CD4-positive, alpha-beta memory T cell (primary cell): Measurements from ENCODE around the gene STK11. TPM values are rescaled to one million over a fixed set of nuclear protein-coding genes. Genes with fewer than 3 reads are reported as not detected.

Experiments used
- CTCF ChIA-PET: fragments of 350-600 bp; sonication (Branson Sonifier 250); formaldehyde crosslinking; loops from one replicate; lab custom pipeline; 2021; ENCODE audit warnings: inconsistent platforms; ENCODE audit not compliant: partially characterized antibody; lab: Charles Lee
- POLR2A ChIA-PET: fragments of 350-600 bp; sonication (Branson Sonifier 250); formaldehyde crosslinking; loops from one replicate; lab custom pipeline; 2021; ENCODE audit not compliant: partially characterized antibody; lab: Charles Lee
- DNase-seq, 5 donors: peaks; one replicate each; pipeline versions ENCODE4 v3.0.0 to v3.0.0-alpha.2; 2020 to 2022; ENCODE audit warnings: mixed read lengths in 1 of 5
- H3K27ac ChIP-seq: one replicate; pipeline ENCODE4 v1.7.0; 2013; ENCODE audit warnings: low read depth, low read length
- H3K27me3 ChIP-seq: 2 replicates; pipeline ENCODE4 v1.7.0; 2013; ENCODE audit warnings: mild to moderate bottlenecking, low read length, moderate library complexity; ENCODE audit not compliant: insufficient read depth
- H3K36me3 ChIP-seq: 2 replicates; pipeline ENCODE4 v1.7.0; 2013; ENCODE audit warnings: mild to moderate bottlenecking, low read length, moderate library complexity; ENCODE audit not compliant: insufficient read depth
- H3K4me1 ChIP-seq: 2 replicates; pipeline ENCODE4 v1.7.0; 2013; ENCODE audit warnings: mild to moderate bottlenecking, low read length, moderate library complexity; ENCODE audit not compliant: insufficient read depth
- H3K4me3 ChIP-seq, 2 donors: one replicate each; pipeline ENCODE4 v1.7.0; 2013; ENCODE audit warnings: low read length in 2 of 2, mild to moderate bottlenecking in 1 of 2
- H3K9me3 ChIP-seq, 2 donors: one replicate each; pipeline ENCODE4 v1.7.0; 2013; ENCODE audit warnings: low read length in 2 of 2, control low read depth in 1 of 2; ENCODE audit not compliant: control insufficient read depth in 1 of 2
- H3K27ac Mint-ChIP-seq, 7 donors: one replicate each; pipeline ENCODE4 v1.8.0; 2020 to 2021; ENCODE audit warnings: mixed read lengths in 7 of 7, mild to moderate bottlenecking in 6 of 7, inconsistent platforms in 3 of 7, moderate library complexity in 3 of 7
- H3K27me3 Mint-ChIP-seq, 2 donors: one replicate each; pipeline ENCODE4 v1.8.0; 2020 to 2021; ENCODE audit warnings: mixed read lengths in 2 of 2
- H3K36me3 Mint-ChIP-seq, 2 donors: one replicate each; pipeline ENCODE4 v1.8.0; 2020 to 2021; ENCODE audit warnings: mixed read lengths in 2 of 2, inconsistent platforms in 1 of 2, mild to moderate bottlenecking in 1 of 2
- H3K4me1 Mint-ChIP-seq, 4 donors: one replicate each; pipeline ENCODE4 v1.8.0; 2020 to 2021; ENCODE audit warnings: mixed read lengths in 4 of 4, mild to moderate bottlenecking in 1 of 4
- H3K4me3 Mint-ChIP-seq, 8 donors: one replicate each; pipeline ENCODE4 v1.8.0; 2020 to 2021; ENCODE audit warnings: mixed read lengths in 8 of 8, mild to moderate bottlenecking in 7 of 8, moderate library complexity in 6 of 8, inconsistent platforms in 3 of 8
- H3K9me3 Mint-ChIP-seq, 8 donors: one replicate each; pipeline ENCODE4 v1.8.0; 2020 to 2021; ENCODE audit warnings: mixed read lengths in 8 of 8, mild to moderate bottlenecking in 5 of 8, inconsistent platforms in 3 of 8, moderate library complexity in 1 of 8
- intact Hi-C: fragments of 100-400 bp; cut with micrococcal nuclease; formaldehyde crosslinking; loops from one replicate; pipeline ENCODE4 v1.15.1; 2023
- polyA plus RNA-seq, 2 donors: library from polyadenylated mRNA; unstranded; fragments of 300-500 nt; fragmentation: Illumina TruSeq; gene quantifications; one replicate each; pipeline ENCODE4 v1.2.3, GENCODE V29; 2021
- total RNA-seq, 2 experiments: library from RNA; stranded (reverse); gene quantifications; one replicate each; pipeline ENCODE4 v1.2.3, GENCODE V29; 2021

The STK11 gene
- total and polyA plus RNA-seq, 4 experiments from 2014 or later = 11.0 to 114 (median 77.6) TPM

DNA sequence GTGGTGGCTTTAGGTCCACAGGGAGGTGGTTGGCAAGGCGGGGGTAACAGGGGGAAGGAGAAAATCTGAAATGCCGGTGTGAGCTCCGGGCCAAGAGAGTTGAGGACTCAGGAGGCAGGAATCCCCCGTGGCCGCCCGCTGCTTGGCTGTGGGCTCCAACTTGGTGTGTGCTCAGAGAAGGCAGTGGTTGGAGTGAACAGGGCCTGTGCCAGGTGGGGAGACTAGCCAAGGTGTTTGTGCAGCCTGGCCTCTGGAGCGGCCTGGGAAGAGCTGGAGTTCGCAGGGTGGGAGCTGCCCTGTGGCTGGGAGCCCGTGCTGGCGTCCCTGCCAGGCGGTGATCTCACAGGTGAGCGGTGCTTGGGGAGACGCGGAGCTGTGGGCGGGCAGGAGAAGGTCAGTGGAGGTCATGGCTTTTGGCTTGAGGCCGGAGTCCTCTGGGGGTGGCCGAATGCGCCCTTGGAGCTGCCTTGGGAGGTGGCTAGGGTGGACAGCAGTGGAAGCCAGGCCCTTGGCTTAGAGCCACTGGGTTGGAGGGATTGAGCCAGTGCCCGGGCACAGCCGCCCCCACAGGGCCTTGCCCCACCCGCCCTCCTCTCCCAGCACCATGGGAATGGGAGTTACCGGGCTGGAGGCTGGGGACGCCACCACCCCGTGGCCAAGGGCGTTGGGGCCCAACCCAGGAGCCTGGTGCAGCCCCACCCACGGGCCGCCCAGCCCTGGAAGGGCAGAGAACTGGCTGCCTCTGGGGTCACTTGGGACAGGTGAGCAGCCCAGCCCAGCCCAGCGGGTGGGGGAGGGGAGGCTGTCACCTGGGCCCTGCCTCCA, 56.4 kb downstream of the STK11 start:
- Mint-ChIP-seq H3K4me1 (peaks cover 29 to 68% (median 43%) of the 10 kb centered on the region in 4 donors), H3K27me3 (peaks cover 0 to 3% of the 10 kb centered on the region in 2 donors), H3K36me3 (peaks cover 7 to 17% of the 10 kb centered on the region in 2 donors), H3K4me3 (peak overlapping the region; percentile 85 to 93 (median 91)), H3K9me3 (no peaks in the 10 kb centered on the region), H3K27ac (peak overlapping the region; percentile 95 to 99 (median 99))
- ChIA-PET CTCF (interaction anchor here (0.9 to 10.8 kb wide), 4 partner anchors 9 to 21 kb away, joined by 4 to 364 read pairs (median 4); partner anchors contain the start of gene ATP5F1D), POLR2A (interaction anchor here (0.6 to 12.0 kb wide), 10 partner anchors 5 to 464 kb away, joined by 3 to 650 read pairs (median 8); partner anchors contain the start of genes ATP5F1D, CBARP, CIRBP and FAM174C)
- Histone ChIP-seq H3K27ac (peak overlapping the region; percentile 87), H3K27me3 (no peaks in the 10 kb centered on the region), H3K36me3 (peaks cover under 1% of the 10 kb centered on the region), H3K4me1 (peaks cover 66% of the 10 kb centered on the region), H3K9me3 (no peaks in the 10 kb centered on the region), H3K4me3 (peak overlapping the region; percentile 78)
- intact Hi-C loops = no loop called here
- DNase-seq = peak in 3 of 5 donors; percentile 44 to 79 (median 49)

DNA sequence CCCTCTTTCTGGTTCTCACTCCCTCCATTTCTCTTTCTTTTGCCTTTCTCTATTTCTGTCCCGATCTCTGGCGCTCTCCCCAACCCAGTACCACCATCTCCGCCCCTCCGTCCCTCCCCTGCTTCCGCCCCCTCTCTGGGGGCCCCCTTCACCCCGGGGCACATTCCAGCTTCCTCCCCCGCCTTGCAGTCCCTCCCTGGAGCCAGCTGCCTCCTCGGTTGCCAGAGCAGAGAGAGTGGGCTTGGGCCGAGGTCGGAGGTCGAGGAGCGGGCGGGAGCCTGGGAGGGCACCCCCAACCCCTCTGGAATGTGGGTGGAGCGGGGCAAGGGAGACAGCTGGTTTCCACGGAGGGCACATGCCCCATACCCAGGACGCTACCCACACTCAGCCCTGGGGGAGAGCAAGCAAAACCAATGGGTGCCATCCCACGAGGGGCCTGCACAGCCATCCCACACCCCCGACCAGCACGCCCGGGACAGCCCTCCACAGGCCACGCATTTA, 57.1 kb downstream of the STK11 start:
- H3K36me3 Mint-ChIP-seq = peaks cover 2 to 13% of the 10 kb centered on the region in 2 donors
- no peaks in the 10 kb centered on the region for H3K9me3 Mint-ChIP-seq
- H3K9me3 ChIP-seq = no peaks in the 10 kb centered on the region
- ChIA-PET CTCF (interaction anchor here (0.9 to 10.8 kb wide), 3 partner anchors 18 to 68 kb away, joined by 4 to 364 read pairs (median 4); no protein-coding TSS in a partner anchor), POLR2A (interaction anchor here (1.3 to 12.0 kb wide), 4 partner anchors 9 to 20 kb away, joined by 5 to 650 read pairs (median 44); partner anchors contain the start of genes ATP5F1D, CBARP and FAM174C)
- H3K27me3 Mint-ChIP-seq = peaks cover 0 to 3% of the 10 kb centered on the region in 2 donors
- H3K27me3 ChIP-seq = no peaks in the 10 kb centered on the region
- peak overlapping the region in 5 of 7 donors; percentile 52 to 85 (median 79) for H3K27ac Mint-ChIP-seq
- peak overlapping the region; percentile 87 for H3K27ac ChIP-seq
- no peak overlapping the region for H3K4me3 ChIP-seq
- intact Hi-C loops = no loop called here
- peak overlapping the region in 4 of 8 donors; percentile 38 to 77 (median 40) for H3K4me3 Mint-ChIP-seq
- peaks cover 28 to 68% (median 44%) of the 10 kb centered on the region in 4 donors for H3K4me1 Mint-ChIP-seq
- H3K36me3 ChIP-seq = no peaks in the 10 kb centered on the region
- H3K4me1 ChIP-seq = peaks cover 67% of the 10 kb centered on the region
- DNase-seq = no peak

DNA sequence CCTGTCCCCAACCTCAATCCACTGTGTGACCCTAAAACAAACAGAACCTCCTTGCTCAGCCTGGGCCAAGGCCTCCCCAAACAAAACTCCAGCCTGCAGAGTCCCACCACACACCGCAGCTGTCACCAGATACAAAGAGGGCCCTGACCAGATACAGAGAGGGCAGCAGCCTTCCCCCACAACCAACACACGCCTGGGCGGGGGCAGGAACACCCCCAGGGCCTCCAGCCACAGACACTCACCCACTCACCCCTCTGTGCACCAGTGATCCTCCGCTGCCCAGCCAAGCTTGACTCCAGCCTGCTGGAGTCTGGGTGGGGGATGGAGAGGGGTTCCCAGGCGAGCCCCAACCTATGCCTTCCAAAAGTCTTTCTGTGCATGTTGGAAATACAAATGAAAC, 57.6 kb downstream of the STK11 start:
- Mint-ChIP-seq H3K27ac (peak overlapping the region; percentile 42 to 91 (median 75)), H3K9me3 (no peaks in the 10 kb centered on the region), H3K4me3 (peak overlapping the region in 4 of 8 donors; percentile 13 to 77 (median 22)), H3K4me1 (peaks cover 25 to 65% (median 43%) of the 10 kb centered on the region in 4 donors), H3K36me3 (peaks cover 0 to 9% of the 10 kb centered on the region in 2 donors), H3K27me3 (peaks cover 0 to 3% of the 10 kb centered on the region in 2 donors)
- no peak overlapping the region for H3K4me3 ChIP-seq
- H3K36me3 ChIP-seq = no peaks in the 10 kb centered on the region
- H3K27ac ChIP-seq = no peak overlapping the region
- peaks cover 67% of the 10 kb centered on the region for H3K4me1 ChIP-seq
- no peaks in the 10 kb centered on the region for H3K9me3 ChIP-seq
- no peaks in the 10 kb centered on the region for H3K27me3 ChIP-seq
- CTCF ChIA-PET = interaction anchor here (0.9 to 10.8 kb wide), 3 partner anchors 10 to 68 kb away, joined by 4 to 364 read pairs (median 8); no protein-coding TSS in a partner anchor
- intact Hi-C loops = no loop called here
- POLR2A ChIA-PET = interaction anchor here (1.3 to 12.0 kb wide), 5 partner anchors 10 to 21 kb away, joined by 3 to 650 read pairs (median 14); partner anchors contain the start of genes ATP5F1D, CBARP and FAM174C
- no peak for DNase-seq

DNA sequence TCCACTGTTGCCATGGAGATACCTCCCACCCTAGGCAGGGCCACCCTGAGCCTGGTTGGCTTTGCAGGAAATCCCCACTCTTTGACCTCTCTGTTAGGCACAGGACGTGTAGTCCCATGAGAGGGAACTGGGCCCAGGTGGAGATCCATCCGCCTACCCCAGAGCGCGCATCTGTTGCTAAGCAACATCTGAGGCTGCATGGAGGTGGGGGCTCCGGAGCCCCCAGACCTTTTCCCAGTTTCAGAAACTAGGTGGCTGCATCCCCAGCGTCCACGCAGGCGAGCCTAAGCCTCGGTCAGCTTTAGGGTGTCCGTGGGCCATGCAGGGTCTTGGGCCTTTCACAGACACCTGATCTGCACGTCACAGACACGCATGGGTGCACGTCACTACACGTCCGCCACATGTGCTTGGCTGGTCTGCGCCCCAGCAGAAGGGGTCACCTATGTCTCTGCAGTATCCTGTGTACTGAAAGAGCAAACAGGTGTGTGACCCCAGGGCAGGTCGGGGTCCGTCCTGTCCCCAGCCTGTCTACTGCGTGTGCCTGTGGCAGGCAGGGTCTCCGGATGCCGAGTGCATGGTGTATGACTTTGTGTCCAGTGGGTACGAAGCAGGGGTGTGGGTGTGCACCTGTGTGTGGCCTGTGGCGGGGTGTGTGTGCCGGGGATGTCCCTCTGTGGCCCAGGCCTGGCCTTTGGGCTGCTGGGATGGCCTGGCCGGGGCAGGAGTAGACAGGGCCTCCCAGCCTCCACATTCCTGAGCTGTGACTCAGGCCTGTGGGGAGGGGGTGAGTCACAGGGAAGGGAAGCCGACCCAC, 59.4 kb downstream of the STK11 start:
- Histone ChIP-seq H3K27me3 (no peaks in the 10 kb centered on the region), H3K36me3 (no peaks in the 10 kb centered on the region), H3K4me1 (peaks cover 59% of the 10 kb centered on the region), H3K4me3 (no peak overlapping the region), H3K9me3 (no peaks in the 10 kb centered on the region), H3K27ac (no peak overlapping the region)
- H3K4me3 Mint-ChIP-seq = peak overlapping the region in 5 of 8 donors; percentile 7 to 70 (median 65)
- no peak for DNase-seq
- H3K27me3 Mint-ChIP-seq = peaks cover 0 to 3% of the 10 kb centered on the region in 2 donors
- peaks cover 0 to 7% of the 10 kb centered on the region in 2 donors for H3K36me3 Mint-ChIP-seq
- peaks cover 20 to 61% (median 38%) of the 10 kb centered on the region in 4 donors for H3K4me1 Mint-ChIP-seq
- H3K9me3 Mint-ChIP-seq = peaks cover 0 to 3% (median 0%) of the 10 kb centered on the region in 8 donors
- intact Hi-C loops = no loop called here
- CTCF ChIA-PET = interaction anchor here (1.6 to 10.8 kb wide), 3 partner anchors 12 to 53 kb away, joined by 3 to 364 read pairs (median 8); no protein-coding TSS in a partner anchor
- POLR2A ChIA-PET = interaction anchor here (1.2 to 12.0 kb wide), 6 partner anchors 9 to 235 kb away, joined by 3 to 650 read pairs (median 8); partner anchors contain the start of genes ATP5F1D and CBARP
- H3K27ac Mint-ChIP-seq = peak overlapping the region in 5 of 7 donors; percentile 48 to 85 (median 80)

DNA sequence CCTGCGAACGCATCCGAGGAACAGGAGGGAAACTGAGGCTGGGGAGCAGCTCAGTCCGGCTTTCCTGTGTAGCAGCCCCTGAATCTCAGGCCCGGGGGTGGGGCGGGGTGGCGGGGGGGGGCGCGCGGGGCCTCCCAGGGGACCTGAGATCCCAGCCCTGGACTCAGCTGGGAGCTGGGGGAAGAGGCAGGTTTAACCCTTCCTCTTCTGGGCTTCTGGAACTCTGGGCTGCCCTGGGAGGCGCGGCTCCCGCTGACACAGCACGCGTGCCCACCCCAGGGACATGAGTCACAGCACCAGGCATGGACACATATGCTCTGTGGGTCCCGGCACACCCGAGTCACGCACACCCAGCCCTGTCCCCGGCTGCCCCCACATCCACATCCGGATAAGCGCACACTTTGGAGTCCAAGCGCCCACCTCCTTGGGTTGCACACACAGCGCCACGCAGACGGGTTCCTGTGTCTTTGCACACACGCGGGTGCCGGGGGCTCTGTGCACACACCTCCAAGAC, 60.1 kb downstream of the STK11 start:
- Histone ChIP-seq H3K9me3 (no peaks in the 10 kb centered on the region), H3K27ac (peak overlapping the region; percentile 58), H3K36me3 (peaks cover 4% of the 10 kb centered on the region), H3K4me3 (peak overlapping the region in 1 of 2 donors; percentile 54), H3K27me3 (no peaks in the 10 kb centered on the region), H3K4me1 (peaks cover 59% of the 10 kb centered on the region)
- H3K4me3 Mint-ChIP-seq = peak overlapping the region; percentile 31 to 65 (median 52)
- DNase-seq = peak in 1 of 5 donors; percentile 68
- ChIA-PET CTCF (interaction anchor here (0.9 to 10.8 kb wide), 8 partner anchors 9 to 237 kb away, joined by 3 to 364 read pairs (median 8); partner anchors contain the start of gene ARHGAP45), POLR2A (interaction anchor here (0.9 to 12.0 kb wide), 8 partner anchors 9 to 369 kb away, joined by 3 to 650 read pairs (median 8); partner anchors contain the start of genes ABCA7, ATP5F1D, CBARP and MIDN)
- intact Hi-C loops = loop anchor here (1.0 kb wide), 1 partner anchor 21 kb away; no protein-coding TSS in a partner anchor
- H3K9me3 Mint-ChIP-seq = peaks cover 0 to 9% (median 0%) of the 10 kb centered on the region in 8 donors
- peaks cover 6 to 13% of the 10 kb centered on the region in 2 donors for H3K36me3 Mint-ChIP-seq
- peak overlapping the region; percentile 61 to 85 (median 82) for H3K27ac Mint-ChIP-seq
- peaks cover 0 to 3% of the 10 kb centered on the region in 2 donors for H3K27me3 Mint-ChIP-seq
- peaks cover 22 to 66% (median 42%) of the 10 kb centered on the region in 4 donors for H3K4me1 Mint-ChIP-seq
